GM19099 (cell line): ENCODE data around the gene HSPA12A.

Experiments used
- POLR2A ChIP-seq: IDR thresholded peaks from 3 replicates; pipeline ENCODE4 v1.6.1; 2011; ENCODE audit warnings: low read depth; ENCODE audit not compliant: insufficient read length; ENCODE audit errors: extremely low read depth

Gene HSPA12A

GRCh38 chr10:116683166-116683565 lies 59.2 kb downstream of the HSPA12A start:
- TF ChIP-seq POLR2A = no peak

- TF ChIP-seq POLR2A = no peak
These were observed 63.0 kb downstream of the HSPA12A start for GRCh38 chr10:116679351-116679750.

- no peak for TF ChIP-seq POLR2A
These were observed 65.7 kb downstream of the HSPA12A start for GRCh38 chr10:116676633-116677032.

GRCh38 chr10:116676118-116676517 lies 66.2 kb downstream of the HSPA12A start:
- no peak for TF ChIP-seq POLR2A

- no peak for TF ChIP-seq POLR2A
These were observed 67.4 kb downstream of the HSPA12A start for GRCh38 chr10:116674901-116675423.

- TF ChIP-seq POLR2A = no peak
These were observed 68.5 kb downstream of the HSPA12A start for GRCh38 chr10:116673866-116674265.

- TF ChIP-seq POLR2A = no peak
These were observed 69.5 kb downstream of the HSPA12A start for GRCh38 chr10:116672891-116673290.

- TF ChIP-seq POLR2A = no peak
These were observed 71.0 kb downstream of the HSPA12A start for GRCh38 chr10:116671274-116671926.

- no peak for TF ChIP-seq POLR2A
These were observed 71.7 kb downstream of the HSPA12A start for GRCh38 chr10:116670706-116671105.

- no peak for TF ChIP-seq POLR2A
These were observed 72.3 kb downstream of the HSPA12A start for GRCh38 chr10:116669832-116670644.

GRCh38 chr10:116669080-116669479 lies 73.3 kb downstream of the HSPA12A start:
- no peak for TF ChIP-seq POLR2A

GRCh38 chr10:116668446-116668845 lies 73.9 kb downstream of the HSPA12A start:
- TF ChIP-seq POLR2A = no peak

GRCh38 chr10:116668018-116668417 lies 74.3 kb downstream of the HSPA12A start:
- TF ChIP-seq POLR2A = no peak

- TF ChIP-seq POLR2A = no peak
These were observed 74.9 kb downstream of the HSPA12A start for GRCh38 chr10:116667484-116667883.

- TF ChIP-seq POLR2A = no peak
These were observed 76.7 kb downstream of the HSPA12A start for GRCh38 chr10:116665541-116666125.

GRCh38 chr10:116664631-116665030 lies 77.7 kb downstream of the HSPA12A start:
- TF ChIP-seq POLR2A = no peak
